Measurements from ENCODE around the gene GPR160. TPM values are rescaled to one million over a fixed set of nuclear protein-coding genes. Genes with fewer than 3 reads are reported as not detected.
A peak's percentile ranks its signal among the peaks of the same experiment; 100 is the strongest.

Gene GPR160
- total and polyA plus RNA-seq, 4 donors, result 16.9 to 23.3 (median 20.7) TPM

GRCh38 chr3:169992781-169993180 lies 45.0 kb upstream of the GPR160 start:
- Histone ChIP-seq H3K36me3 (ENCODE audit: control insufficient read depth in 4 of 4, insufficient read depth in 4 of 4, low read length in 4 of 4) (peaks cover 3 to 16% (median 10%) of the 10 kb centered on the region in 4 donors), H3K4me1 (ENCODE audit: control insufficient read depth in 5 of 5, insufficient read depth in 5 of 5, low read length in 5 of 5) (peaks cover 0 to 24% (median 7%) of the 10 kb centered on the region in 5 donors), H3K4me3 (no peak overlapping the region), H3K9me3 (ENCODE audit: control insufficient read depth in 4 of 4, insufficient read depth in 3 of 4, low read length in 3 of 4) (no peaks in the 10 kb centered on the region), H3K9ac (ENCODE audit: insufficient read depth in 1 of 2, low read length in 2 of 2) (no peak overlapping the region), H3K27me3 (ENCODE audit: control insufficient read depth in 3 of 3, insufficient read depth in 3 of 3, low read length in 2 of 3) (no peaks in the 10 kb centered on the region), H3K27ac (ENCODE audit: low read depth in 1 of 2, low read length in 1 of 2) (no peak overlapping the region)
- no peak for ATAC-seq (ENCODE audit: insufficient read depth, low FRiP score)
- no peak for TF ChIP-seq CTCF (IDR thresholded peaks at IDR 0.05; ENCODE audit: control extremely low read depth, extremely low read depth)
- WGBS, 2 donors, result 59 to 75% methylated on average over 5 of the region's 5 CpGs
- no peak for DNase-seq

DNA sequence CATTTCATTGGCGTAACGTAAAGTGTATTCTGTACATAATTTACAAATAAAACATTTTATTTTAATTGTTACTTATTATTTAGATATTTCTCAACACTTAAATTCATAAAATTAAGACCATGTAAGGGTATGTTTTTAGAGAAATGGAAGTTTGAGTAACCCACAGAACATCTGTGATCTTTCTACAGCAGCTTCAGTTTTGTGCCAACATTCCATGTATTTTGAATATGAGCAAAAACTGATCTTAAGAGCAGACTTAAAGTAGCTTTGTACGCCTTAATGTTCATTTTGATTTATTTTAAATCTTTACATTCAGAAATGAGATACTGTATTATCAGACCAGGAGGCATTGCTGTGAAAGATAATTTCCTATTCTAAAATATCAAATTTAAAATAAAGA lies 44.0 kb upstream of the GPR160 start:
- no peaks in the 10 kb centered on the region for H3K27me3 ChIP-seq (ENCODE audit: control insufficient read depth in 3 of 3, insufficient read depth in 3 of 3, low read length in 2 of 3)
- TF ChIP-seq CTCF (IDR thresholded peaks at IDR 0.05; ENCODE audit: control extremely low read depth, extremely low read depth), result no peak
- ATAC-seq (ENCODE audit: insufficient read depth, low FRiP score) (no peak), DNase-seq (peak in 2 of 3 donors; percentile 85 to 86)
- no peak overlapping the region for H3K9ac ChIP-seq (ENCODE audit: insufficient read depth in 1 of 2, low read length in 2 of 2)
- no peak overlapping the region for H3K27ac ChIP-seq (ENCODE audit: low read depth in 1 of 2, low read length in 1 of 2)
- H3K4me1 ChIP-seq (ENCODE audit: control insufficient read depth in 5 of 5, insufficient read depth in 5 of 5, low read length in 5 of 5), result peaks cover 0 to 24% (median 7%) of the 10 kb centered on the region in 5 donors
- 90% methylated on average over 3 of the region's 3 CpGs for WGBS, 2 donors
- no peaks in the 10 kb centered on the region for H3K9me3 ChIP-seq (ENCODE audit: control insufficient read depth in 4 of 4, insufficient read depth in 3 of 4, low read length in 3 of 4)
- peaks cover 0 to 16% (median 10%) of the 10 kb centered on the region in 4 donors for H3K36me3 ChIP-seq (ENCODE audit: control insufficient read depth in 4 of 4, insufficient read depth in 4 of 4, low read length in 4 of 4)
- H3K4me3 ChIP-seq, result no peak overlapping the region

- ATAC-seq (ENCODE audit: insufficient read depth, low FRiP score) (no peak), DNase-seq (no peak)
- WGBS, 2 donors, result 96 to 97% methylated on average over 2 of the region's 2 CpGs
- TF ChIP-seq CTCF (IDR thresholded peaks at IDR 0.05; ENCODE audit: control extremely low read depth, extremely low read depth), result no peak
- Histone ChIP-seq H3K4me3 (no peak overlapping the region), H3K27me3 (ENCODE audit: control insufficient read depth in 3 of 3, insufficient read depth in 3 of 3, low read length in 2 of 3) (no peaks in the 10 kb centered on the region), H3K27ac (ENCODE audit: low read depth in 1 of 2, low read length in 1 of 2) (no peak overlapping the region), H3K4me1 (ENCODE audit: control insufficient read depth in 5 of 5, insufficient read depth in 5 of 5, low read length in 5 of 5) (peaks cover 0 to 24% (median 7%) of the 10 kb centered on the region in 5 donors), H3K9me3 (ENCODE audit: control insufficient read depth in 4 of 4, insufficient read depth in 3 of 4, low read length in 3 of 4) (no peaks in the 10 kb centered on the region), H3K36me3 (ENCODE audit: control insufficient read depth in 4 of 4, insufficient read depth in 4 of 4, low read length in 4 of 4) (peaks cover 0 to 12% (median 6%) of the 10 kb centered on the region in 4 donors), H3K9ac (ENCODE audit: insufficient read depth in 1 of 2, low read length in 2 of 2) (no peak overlapping the region)
Measured at GRCh38 chr3:169996063-169996462, 41.7 kb upstream of the GPR160 start.

- no peak overlapping the region for H3K4me3 ChIP-seq
- peaks cover 0 to 4% (median 3%) of the 10 kb centered on the region in 4 donors for H3K36me3 ChIP-seq (ENCODE audit: control insufficient read depth in 4 of 4, insufficient read depth in 4 of 4, low read length in 4 of 4)
- no peaks in the 10 kb centered on the region for H3K27me3 ChIP-seq (ENCODE audit: control insufficient read depth in 3 of 3, insufficient read depth in 3 of 3, low read length in 2 of 3)
- no peaks in the 10 kb centered on the region for H3K9me3 ChIP-seq (ENCODE audit: control insufficient read depth in 4 of 4, insufficient read depth in 3 of 4, low read length in 3 of 4)
- no peak for TF ChIP-seq CTCF (IDR thresholded peaks at IDR 0.05; ENCODE audit: control extremely low read depth, extremely low read depth)
- no peak overlapping the region for H3K9ac ChIP-seq (ENCODE audit: insufficient read depth in 1 of 2, low read length in 2 of 2)
- H3K27ac ChIP-seq (ENCODE audit: low read depth in 1 of 2, low read length in 1 of 2), result no peak overlapping the region
- H3K4me1 ChIP-seq (ENCODE audit: control insufficient read depth in 5 of 5, insufficient read depth in 5 of 5, low read length in 5 of 5), result peaks cover 2 to 16% (median 4%) of the 10 kb centered on the region in 5 donors
- DNase-seq (no peak), ATAC-seq (ENCODE audit: insufficient read depth, low FRiP score) (no peak)
- 27 to 29% methylated on average over 2 of the region's 2 CpGs for WGBS, 2 donors
Measured at GRCh38 chr3:169998668-169999131, 39.1 kb upstream of the GPR160 start.
